Renal cortex interstitium (tissue), 15 donors: ENCODE data around the gene MAPK10. TPM values are rescaled to one million over a fixed set of nuclear protein-coding genes. Genes with fewer than 3 reads are reported as not detected.

ENCODE experiments used
- DNase-seq, 11 donors: peaks; one replicate each; pipeline ENCODE4 v3.0.0-alpha.2; 2013; ENCODE audit warnings: low read depth in 9 of 11, low spot score in 4 of 11; ENCODE audit errors: extremely low read depth in 1 of 11
- long read RNA-seq, 16 experiments: transcript quantifications; one replicate each; lab custom pipeline, GENCODE V29; 2026
- polyA plus RNA-seq, 3 donors: library from polyadenylated mRNA; unstranded; fragments of 120-200 nt; gene quantifications; one replicate each; pipeline ENCODE4 v1.2.1, GENCODE V29; 2013; ENCODE audit not compliant: insufficient read length in 3 of 3

The MAPK10 gene
- polyA plus RNA-seq = 10 to 100 TPM; 56.5 to 86.8 (median 68.5) TPM
- long read RNA-seq, donor 1, full-length matches to known transcripts = 2 of 2 reads
- long read RNA-seq, donor 1, partial matches to known transcripts = 0 of 2 reads
- long read RNA-seq, donor 1, other reads (novel, unspliced or antisense) = 0 of 2 reads
- long read RNA-seq, donor 2, partial matches to known transcripts = 0 of 4 reads
- long read RNA-seq, donor 2, other reads (novel, unspliced or antisense) = 0 of 4 reads
- long read RNA-seq, donor 3, full-length matches to known transcripts = 5 of 5 reads
- long read RNA-seq, donor 3, partial matches to known transcripts = 0 of 5 reads
- long read RNA-seq, donor 3, other reads (novel, unspliced or antisense) = 0 of 5 reads
- long read RNA-seq, donor 4, partial matches to known transcripts = 94 of 96 reads
- long read RNA-seq, donor 4, other reads (novel, unspliced or antisense) = 0 of 96 reads
- long read RNA-seq, donor 5 = 0 reads
- long read RNA-seq, donor 6, partial matches to known transcripts = 0 of 1 reads
- long read RNA-seq, donor 6, other reads (novel, unspliced or antisense) = 0 of 1 reads
- long read RNA-seq, donor 7, full-length matches to known transcripts = 3 of 3 reads
- long read RNA-seq, donor 7, partial matches to known transcripts = 0 of 3 reads
- long read RNA-seq, donor 7, other reads (novel, unspliced or antisense) = 0 of 3 reads
- long read RNA-seq, donor 8 = 0 reads
- long read RNA-seq, donor 9, partial matches to known transcripts = 52 of 65 reads
- long read RNA-seq, donor 9, other reads (novel, unspliced or antisense) = 13 of 65 reads
- long read RNA-seq, donor 10 = 0 reads
- long read RNA-seq, donor 11, partial matches to known transcripts = 0 of 2 reads
- long read RNA-seq, donor 11, other reads (novel, unspliced or antisense) = 0 of 2 reads
- long read RNA-seq, donor 12, partial matches to known transcripts = 179 of 181 reads
- long read RNA-seq, donor 12, other reads (novel, unspliced or antisense) = 0 of 181 reads
- long read RNA-seq, donor 13 = 0 reads
- long read RNA-seq, donor 14, partial matches to known transcripts = 90 of 90 reads
- long read RNA-seq, donor 14, other reads (novel, unspliced or antisense) = 0 of 90 reads
- long read RNA-seq, donor 15, partial matches to known transcripts = 32 of 38 reads
- long read RNA-seq, donor 15, other reads (novel, unspliced or antisense) = 6 of 38 reads
- long read RNA-seq, donor 16, full-length matches to known transcripts = 3 of 13 reads
- long read RNA-seq, donor 16, partial matches to known transcripts = 10 of 13 reads
- long read RNA-seq, donor 16, other reads (novel, unspliced or antisense) = 0 of 13 reads

DNA sequence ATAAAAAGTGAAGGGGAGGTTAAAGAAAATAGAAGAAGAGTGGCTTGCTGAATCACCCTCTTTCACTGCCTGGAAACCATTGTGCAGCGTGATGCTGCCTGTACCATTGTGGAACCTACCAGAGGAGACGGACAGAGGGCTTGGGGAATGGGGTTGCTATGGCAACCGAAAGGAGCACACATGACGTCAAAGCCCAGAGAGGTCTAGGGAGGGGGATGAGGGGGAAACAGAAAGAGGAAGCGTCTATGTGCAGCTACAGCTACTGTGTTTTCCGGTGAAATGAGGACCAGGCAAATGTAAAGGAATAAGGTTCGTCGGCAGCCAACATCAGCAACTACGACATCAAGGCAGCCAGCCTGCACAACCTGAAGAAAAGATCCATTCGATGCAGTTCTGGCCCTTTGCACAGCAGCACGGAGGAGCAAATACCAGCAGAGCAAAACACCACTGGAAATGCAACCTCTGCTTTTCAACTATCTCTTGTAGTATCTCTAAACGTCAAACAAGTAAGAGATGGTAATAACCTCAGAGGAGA lies at the start of gene MAPK10:
MAPK10 (minus strand) TSS at position 110 of the 535 bp plus-strand sequence.
- DNase-seq = peak in 10 of 11 donors; percentile 55 to 85 (median 78)

DNA sequence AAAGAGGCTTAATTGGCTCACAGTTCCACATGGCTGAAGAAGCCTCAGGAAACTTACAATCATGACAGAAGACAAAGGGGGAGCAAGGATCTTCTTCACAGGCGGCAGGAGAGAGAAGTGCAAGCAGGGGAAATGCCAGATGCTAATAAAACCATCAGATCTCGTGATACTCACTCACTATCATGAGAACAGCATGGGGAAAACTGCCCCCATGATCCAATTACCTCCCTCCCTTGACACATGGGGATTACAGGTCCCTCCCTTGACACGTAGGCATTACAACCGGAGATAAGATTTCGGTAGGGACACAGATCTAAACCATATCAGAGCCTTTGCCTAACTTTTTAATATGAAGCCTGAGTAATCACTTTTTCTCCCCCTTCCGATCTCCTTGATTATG lies 43.7 kb upstream of the MAPK10 start:
- DNase-seq = no peak

DNA sequence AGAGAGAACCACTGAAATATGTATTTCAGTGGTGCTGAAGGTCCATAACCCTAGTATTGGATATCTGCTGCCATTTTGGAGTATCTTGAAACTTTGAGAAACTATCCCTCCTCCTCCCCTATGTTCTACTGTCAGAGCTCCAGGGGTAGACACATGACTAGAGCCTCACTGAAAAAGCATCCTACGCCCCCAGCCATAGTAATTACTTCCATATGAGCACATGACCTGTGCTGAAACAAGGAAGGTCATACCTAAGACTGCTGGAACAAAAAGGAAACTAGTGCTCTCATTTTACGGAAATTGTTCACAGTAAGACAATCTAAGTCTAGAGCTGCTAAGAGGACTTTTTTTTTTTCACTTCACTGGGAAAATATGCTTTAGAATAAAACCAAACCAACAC lies 42.0 kb upstream of the MAPK10 start:
- no peak for DNase-seq

DNA sequence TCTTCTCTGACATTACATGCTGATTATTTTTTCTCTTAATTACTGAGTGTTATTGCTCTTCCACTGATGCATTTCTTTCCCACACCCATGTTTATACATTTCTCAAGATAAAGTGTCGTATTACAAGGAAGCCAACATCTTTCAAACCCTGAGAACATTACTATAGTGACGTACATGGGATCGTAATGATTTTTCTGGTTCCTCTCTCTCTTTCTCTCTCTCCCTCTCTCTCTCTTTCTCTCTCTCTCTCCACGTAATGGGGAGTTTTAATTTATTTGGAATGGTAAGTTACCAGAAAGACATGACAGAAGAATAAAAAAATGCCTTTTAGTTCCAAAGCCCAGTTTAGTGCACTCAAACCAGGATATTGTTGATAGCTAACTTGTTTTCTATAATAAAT lies 40.4 kb upstream of the MAPK10 start:
- DNase-seq = peak in 4 of 11 donors; percentile 4 to 18 (median 6)

DNA sequence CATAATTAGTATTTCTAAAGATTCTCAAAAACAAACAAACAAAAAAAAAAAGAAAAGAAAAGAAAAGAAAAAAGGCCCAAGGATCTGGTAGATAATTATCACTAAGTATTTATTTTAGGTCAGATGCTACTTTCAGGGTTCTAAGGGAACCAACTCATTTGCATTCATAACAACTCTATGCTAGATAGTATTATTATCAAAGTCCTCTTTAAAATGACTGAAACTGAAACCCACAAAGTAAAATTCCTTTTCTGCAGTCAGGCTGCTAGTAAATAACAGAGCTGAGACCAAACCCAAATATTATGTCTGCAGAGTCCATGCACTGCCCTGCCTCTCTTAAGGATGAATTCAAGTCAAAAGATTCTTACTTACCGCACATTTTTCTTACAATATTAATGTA lies 38.3 kb upstream of the MAPK10 start:
- no peak for DNase-seq

DNA sequence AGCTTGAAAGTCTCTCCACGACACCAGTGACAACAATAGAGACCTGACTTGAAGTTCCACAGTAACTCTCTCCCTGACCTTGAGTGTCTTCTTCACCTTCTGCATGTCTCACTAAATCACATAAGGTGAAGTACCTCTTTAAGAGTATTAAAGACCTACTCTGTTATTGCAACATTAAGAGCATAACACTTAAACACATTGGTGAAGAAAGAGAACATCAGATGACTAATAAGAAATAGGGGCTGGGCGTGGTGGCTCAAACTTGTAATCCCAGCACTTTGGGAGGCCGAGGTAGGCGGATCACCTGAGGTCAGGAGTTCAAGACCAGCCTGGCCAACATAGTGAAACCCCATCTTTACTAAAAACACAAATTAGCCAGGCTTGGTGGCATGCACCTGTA lies 33.9 kb upstream of the MAPK10 start:
- no peak for DNase-seq

DNA sequence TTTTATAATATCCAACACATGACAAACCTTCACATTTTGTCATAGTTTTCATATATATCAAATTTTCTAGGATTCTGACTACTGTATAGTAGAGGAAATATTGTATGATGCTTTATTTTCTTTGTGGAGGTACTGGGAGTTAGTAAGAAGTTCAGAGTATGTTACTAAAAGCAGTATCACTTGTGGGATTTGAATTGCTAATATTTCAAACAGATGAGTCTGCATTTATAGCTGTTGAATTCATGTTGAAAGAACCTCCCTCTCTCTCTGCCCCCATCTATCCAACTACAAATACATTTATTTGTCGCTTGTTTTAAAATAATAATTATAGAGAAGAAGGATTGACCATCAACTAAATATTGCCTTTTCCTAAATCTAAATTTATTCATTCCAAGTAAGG lies 29.8 kb upstream of the MAPK10 start:
- no peak for DNase-seq

DNA sequence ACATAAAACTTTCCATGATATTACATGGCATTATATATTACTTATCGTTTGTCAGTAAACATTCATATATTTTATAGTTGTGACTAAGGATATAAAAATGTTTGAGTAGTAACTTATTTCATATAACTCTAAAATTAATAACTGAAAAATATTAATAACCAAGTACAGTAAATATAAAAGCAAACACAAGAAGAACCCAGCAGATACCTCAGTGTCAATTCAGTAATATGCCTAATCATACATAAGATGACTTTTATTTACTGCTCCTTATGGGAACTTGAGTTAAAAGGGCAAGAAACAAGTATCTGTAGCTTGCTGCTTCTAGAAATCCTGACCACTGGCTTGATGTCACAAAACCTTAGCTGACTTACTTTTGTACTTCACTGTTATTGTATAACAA lies 28.4 kb upstream of the MAPK10 start:
- DNase-seq = no peak

DNA sequence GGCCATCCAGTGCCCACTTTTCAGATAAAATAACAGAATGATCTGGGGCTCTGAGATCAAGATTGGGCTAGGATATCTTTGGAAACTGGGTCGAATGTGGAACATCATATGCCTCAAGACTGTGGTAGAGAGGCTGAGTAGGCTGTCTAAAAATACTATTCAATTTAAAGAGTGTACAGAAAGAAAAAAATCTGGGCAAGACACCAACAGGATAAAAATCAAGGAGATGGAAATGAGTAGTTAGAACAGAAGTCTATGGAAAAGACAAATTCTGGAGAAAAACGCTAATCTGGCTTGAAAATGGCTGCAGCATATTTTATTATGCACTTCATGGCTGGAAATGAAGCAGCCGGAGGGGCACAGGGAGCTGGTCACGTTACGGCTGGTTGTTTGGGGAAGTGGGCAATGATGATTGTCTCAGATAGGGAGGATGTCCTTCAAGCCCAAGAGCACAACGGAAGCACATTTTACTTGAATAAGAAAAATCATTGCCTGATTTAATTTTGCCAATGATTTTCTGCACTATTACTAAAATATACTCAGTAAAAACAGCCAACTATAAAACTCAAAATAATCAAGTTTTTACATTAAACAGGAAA lies 27.1 kb upstream of the MAPK10 start:
- DNase-seq = no peak

DNA sequence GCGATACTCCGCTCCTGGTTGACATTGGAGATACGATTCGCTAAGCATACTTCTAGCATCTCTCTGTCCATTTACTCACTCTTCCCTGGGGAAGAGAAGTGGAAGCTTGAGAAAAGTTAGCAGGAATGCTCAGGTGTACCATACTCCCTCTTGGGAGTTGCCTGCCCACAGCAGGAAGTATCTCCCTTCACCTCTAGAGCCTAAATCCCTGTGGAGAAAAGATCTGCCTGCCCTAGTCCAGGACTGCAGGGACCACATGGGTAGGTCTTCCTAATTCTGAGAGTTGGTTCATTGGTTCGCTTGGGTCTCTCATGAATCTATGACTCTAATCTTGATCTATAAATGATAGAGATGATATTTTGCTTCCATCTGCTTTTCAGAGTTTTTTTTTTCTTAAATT lies 26.3 kb upstream of the MAPK10 start:
- no peak for DNase-seq

DNA sequence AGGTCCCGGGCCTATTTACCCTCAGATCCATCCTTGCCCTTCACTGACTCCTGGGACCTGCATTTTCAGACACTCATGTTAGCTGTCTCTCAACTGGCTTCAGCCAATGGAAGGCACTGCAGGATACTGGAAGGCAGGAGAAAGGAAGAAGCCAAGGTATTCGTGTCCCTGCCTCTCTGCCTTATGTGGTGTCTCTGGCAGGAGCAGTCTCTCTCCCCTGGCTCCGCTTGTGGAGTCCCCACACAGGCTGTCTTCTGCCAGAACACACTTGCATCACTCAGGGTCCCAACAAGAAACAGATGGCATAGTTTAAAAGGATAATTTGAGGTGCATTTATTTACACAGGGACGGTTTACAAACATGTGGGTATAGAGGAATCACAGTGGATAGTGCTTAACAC lies 21.6 kb upstream of the MAPK10 start:
- no peak for DNase-seq

DNA sequence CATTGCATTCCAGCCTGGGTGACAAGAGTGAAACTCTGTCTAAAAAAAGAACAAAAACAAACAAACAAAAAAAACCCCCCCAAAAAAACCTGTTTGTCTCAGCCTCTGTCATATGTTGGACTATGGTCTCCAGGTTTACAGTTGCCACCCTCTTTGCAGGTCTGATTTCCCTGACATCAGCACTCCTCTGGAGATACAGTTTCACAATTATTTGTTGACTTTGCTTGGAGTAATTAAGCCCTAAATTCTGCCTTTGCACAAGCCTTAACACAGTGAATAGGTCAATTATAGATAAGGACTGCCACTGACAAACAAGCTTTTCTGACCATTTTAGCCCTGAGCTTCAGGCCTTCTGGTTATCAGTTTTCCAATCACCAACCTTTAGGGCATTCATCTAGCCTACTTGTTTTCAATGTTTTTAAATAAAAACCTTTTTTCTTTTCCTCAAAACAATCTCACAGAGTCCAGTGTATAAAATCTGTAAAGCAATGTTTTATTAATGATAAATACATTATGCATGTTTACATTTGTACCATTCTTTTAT lies 20.4 kb upstream of the MAPK10 start:
- DNase-seq = no peak

DNA sequence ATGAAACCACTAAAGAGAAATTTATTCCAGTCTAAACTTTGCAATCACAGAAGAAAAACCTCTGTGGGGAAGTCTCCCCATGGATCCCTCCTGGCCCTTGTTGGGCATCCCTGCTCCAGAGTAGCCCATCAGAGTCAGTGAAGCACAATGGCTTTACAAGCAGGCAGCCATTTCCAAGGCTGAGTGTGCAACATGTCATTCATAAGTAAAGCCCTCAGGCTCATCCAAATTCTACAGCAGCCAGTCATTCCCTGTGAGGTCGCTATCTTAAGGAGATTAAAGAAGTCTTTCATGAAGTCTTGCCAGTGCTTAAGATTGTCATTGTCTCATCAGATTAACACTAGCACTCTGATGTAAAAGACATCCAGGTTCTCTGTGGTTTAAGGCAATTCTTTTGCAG lies 17.0 kb upstream of the MAPK10 start:
- DNase-seq = no peak

DNA sequence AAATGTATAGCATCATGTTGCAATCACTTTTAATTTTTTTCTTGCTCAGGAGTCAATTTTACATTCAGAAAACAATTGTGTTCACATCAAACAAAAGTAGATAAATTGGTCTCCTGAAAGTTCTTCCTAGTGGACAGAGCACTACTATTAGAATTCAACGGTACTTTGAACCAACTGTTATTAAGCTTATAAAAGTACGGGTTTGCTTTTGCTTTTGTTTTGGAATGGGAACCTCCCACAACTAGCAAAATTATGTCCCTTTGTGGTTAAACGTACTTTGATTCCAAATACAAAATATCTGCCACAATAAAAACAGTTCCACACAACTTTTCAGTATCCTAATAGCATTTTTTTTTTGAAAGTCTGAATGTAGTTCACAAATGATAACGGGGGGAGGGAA lies 8.6 kb upstream of the MAPK10 start:
- DNase-seq = no peak

DNA sequence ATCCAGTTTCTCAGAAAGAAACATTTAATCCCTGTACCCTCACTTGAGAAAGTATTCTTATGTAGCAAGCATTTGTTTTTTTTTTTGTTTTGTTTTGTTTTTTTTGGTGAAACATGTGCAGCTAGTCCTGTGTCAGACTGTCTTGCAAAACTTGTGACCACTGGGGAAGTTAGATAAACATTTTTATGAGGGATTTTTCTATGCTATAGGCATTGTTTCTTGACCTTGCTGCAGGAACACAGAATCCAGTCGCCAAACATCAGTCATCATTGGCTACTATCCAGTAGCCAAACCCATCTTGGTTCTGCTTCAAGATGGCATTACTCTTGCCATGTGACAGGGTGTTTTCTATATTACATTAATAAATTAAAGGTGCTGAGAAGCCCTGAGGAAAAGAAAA lies 7.7 kb upstream of the MAPK10 start:
- no peak for DNase-seq

DNA sequence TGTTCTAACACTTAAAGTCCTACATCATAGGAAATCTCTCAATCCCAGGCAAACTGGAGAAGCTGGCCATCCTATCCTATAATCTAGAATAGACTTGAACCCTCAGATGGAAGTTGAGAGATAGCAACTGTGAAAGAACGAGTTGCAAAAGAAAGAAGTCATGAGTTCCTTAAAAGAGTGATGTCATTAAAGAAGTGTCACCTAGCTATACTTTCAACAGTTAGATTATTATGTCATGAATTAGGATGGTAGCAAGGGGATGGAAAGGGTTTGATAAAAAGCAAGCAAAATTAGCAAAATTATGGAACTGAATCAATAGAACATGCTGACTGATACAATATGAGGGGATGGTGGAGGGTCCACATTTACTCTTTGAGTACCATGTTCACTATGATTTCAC lies 7.1 kb upstream of the MAPK10 start:
- DNase-seq = no peak

DNA sequence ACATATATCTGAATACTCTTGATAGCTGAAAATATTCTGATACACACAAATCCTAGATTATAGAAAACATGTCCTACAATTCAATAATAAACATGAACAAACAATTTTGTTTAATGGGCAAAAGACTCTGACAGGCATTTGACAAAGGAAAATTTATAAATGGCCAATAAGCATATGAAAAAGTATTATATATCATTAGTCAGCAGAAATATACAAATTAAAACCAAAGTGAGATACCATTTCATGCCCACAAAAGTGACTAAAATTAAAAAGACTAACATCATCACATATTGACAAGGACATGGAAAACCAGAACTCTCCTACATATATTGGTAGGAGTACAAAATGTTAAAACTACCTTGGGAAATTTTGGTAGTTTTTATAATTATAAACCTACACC lies 2.7 kb upstream of the MAPK10 start:
- DNase-seq = no peak

DNA sequence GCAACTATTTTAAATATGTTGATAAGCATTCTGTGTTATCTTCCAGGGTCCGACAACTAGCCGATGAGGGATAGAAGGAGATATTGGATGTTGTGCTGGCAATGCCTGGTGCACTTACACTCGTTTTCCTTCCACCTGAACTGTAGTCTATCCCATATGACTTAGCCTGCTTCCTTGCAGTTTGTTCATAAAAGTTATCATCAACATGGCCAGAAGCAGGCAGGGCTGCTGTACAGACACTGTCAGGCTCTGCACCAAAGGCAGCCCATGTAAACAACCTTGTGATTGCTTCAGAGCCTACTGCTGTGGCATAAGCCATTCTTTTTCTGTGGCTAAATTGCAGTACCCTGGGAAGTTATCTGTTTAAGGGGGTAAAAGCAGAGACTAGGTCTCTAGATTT lies 1.6 kb downstream of the MAPK10 start:
- no peak for DNase-seq

DNA sequence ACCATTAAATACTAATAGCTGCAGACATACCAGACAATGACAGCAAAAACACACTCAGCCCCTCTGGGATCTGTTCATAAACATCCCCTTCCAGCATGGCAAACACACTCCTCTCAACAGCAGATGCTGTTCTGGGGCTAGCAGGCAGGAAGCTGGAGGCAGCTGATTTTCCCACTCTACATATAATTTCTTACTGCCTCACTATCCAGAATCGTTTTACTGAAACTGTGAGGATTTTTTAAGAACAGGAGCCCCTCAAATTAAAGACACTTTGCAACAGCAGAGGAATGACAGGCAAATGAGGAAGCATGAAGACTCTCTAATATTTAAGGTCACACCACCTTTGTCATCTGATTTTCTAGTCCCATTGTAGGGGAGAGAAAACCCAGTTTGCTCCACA lies 2.2 kb downstream of the MAPK10 start:
- no peak for DNase-seq
